GM18526 (cell line): ENCODE data around the gene STK10.

ENCODE experiments used
- POLR2A ChIP-seq: IDR thresholded peaks from 3 replicates; pipeline ENCODE4 v1.6.1; 2011; ENCODE audit not compliant: insufficient read length; ENCODE audit errors: extremely low read depth

The STK10 gene

GRCh38 chr5:172177176-172177575 is 10.8 kb downstream of the STK10 start:
- no peak for TF ChIP-seq POLR2A

- TF ChIP-seq POLR2A, result peak; percentile 67
These were observed 12.7 kb downstream of the STK10 start for GRCh38 chr5:172175263-172175719.

- no peak for TF ChIP-seq POLR2A
These were observed 14.4 kb downstream of the STK10 start for GRCh38 chr5:172173564-172174153.

GRCh38 chr5:172172912-172173563 is 15.0 kb downstream of the STK10 start:
- TF ChIP-seq POLR2A, result no peak

- TF ChIP-seq POLR2A, result no peak
These were observed 16.9 kb downstream of the STK10 start for GRCh38 chr5:172171118-172171517.

- TF ChIP-seq POLR2A, result no peak
These were observed 17.7 kb downstream of the STK10 start for GRCh38 chr5:172170251-172170701.

- TF ChIP-seq POLR2A, result no peak
These were observed 18.8 kb downstream of the STK10 start for GRCh38 chr5:172169216-172169615.

- TF ChIP-seq POLR2A, result no peak
These were observed 19.7 kb downstream of the STK10 start for GRCh38 chr5:172168311-172168710.

GRCh38 chr5:172167895-172168294 is 20.1 kb downstream of the STK10 start:
- TF ChIP-seq POLR2A, result no peak

GRCh38 chr5:172166030-172166826 is 21.8 kb downstream of the STK10 start:
- TF ChIP-seq POLR2A, result no peak

- TF ChIP-seq POLR2A, result no peak
These were observed 22.6 kb downstream of the STK10 start for GRCh38 chr5:172165465-172165864.

GRCh38 chr5:172164769-172165212 is 23.2 kb downstream of the STK10 start:
- no peak for TF ChIP-seq POLR2A

GRCh38 chr5:172163346-172163745 is 24.7 kb downstream of the STK10 start:
- no peak for TF ChIP-seq POLR2A

GRCh38 chr5:172162987-172163343 is 25.1 kb downstream of the STK10 start:
- TF ChIP-seq POLR2A, result no peak

- no peak for TF ChIP-seq POLR2A
These were observed 25.6 kb downstream of the STK10 start for GRCh38 chr5:172162323-172162986.
